Measurements from ENCODE around the gene OSBPL8. TPM values are rescaled to one million over a fixed set of nuclear protein-coding genes. Genes with fewer than 3 reads are reported as not detected.

The OSBPL8 gene
- total and polyA plus RNA-seq, 2 donors (not counting 1 experiment from before 2014, with no cell fraction given), result 11.1 to 112 TPM

GRCh38 chr12:76316468-76316867 is 243.1 kb downstream of the OSBPL8 start:
- intact Hi-C loops (cut with micrococcal nuclease), result no loop called here
- no peak for TF ChIP-seq CTCF (IDR thresholded peaks at IDR 0.05)
- TF ChIP-seq EZH2 (IDR thresholded peaks at IDR 0.05; ENCODE audit: borderline replicate concordance, insufficient read depth, low read depth, low read length, poor library complexity, severe bottlenecking), result no peak

GRCh38 chr12:76313299-76313698 is 246.3 kb downstream of the OSBPL8 start:
- Histone ChIP-seq H3K4me1 (ENCODE audit: control insufficient read depth in 2 of 2, insufficient read depth in 2 of 2, low read length in 2 of 2) (no peaks in the 10 kb centered on the region), H3K9me3 (ENCODE audit: control extremely low read depth in 1 of 3, control insufficient read depth in 2 of 3, insufficient read depth in 1 of 3, low read length in 2 of 3) (no peaks in the 10 kb centered on the region), H2AFZ (ENCODE audit: insufficient read depth, low read depth, low read length, poor library complexity, severe bottlenecking) (no peak overlapping the region), H4K20me1 (ENCODE audit: control insufficient read depth, insufficient read depth, low read length, poor library complexity, severe bottlenecking) (no peaks in the 10 kb centered on the region), H3K79me2 (ENCODE audit: control insufficient read depth, insufficient read depth, low read length) (no peaks in the 10 kb centered on the region), H3K4me3 (ENCODE audit: control extremely low read depth in 1 of 5, extremely low read depth in 1 of 5, insufficient read depth in 1 of 5, low read depth in 2 of 5, low read length in 4 of 5) (no peak overlapping the region), H3K36me3 (replicated peaks in 1 of 2; ENCODE audit: control extremely low read depth in 1 of 2, control insufficient read depth in 1 of 2, extremely low read depth in 1 of 2, insufficient read depth in 2 of 2, low read length in 1 of 2) (no peaks in the 10 kb centered on the region), H3K27me3 (replicated peaks in 1 of 4; ENCODE audit: control extremely low read depth in 1 of 4, control insufficient read depth in 3 of 4, insufficient read depth in 4 of 4, low read length in 3 of 4) (peaks cover 0 to 9% (median 4%) of the 10 kb centered on the region in 4 experiments), H3K9ac (ENCODE audit: low read length) (no peak overlapping the region), H3K4me2 (replicated peaks; ENCODE audit: low read depth, low read length, poor library complexity, severe bottlenecking) (no peak overlapping the region), H3K27ac (ENCODE audit: low read length in 2 of 2) (no peak overlapping the region)
- CTCF ChIA-PET, result no interaction called here
- Mint-ChIP-seq H3K4me1 (peaks cover 3% of the 10 kb centered on the region), H3K9me3 (ENCODE audit: insufficient read depth) (no peaks in the 10 kb centered on the region), H3K27ac (no peak overlapping the region), H3K4me3 (no peak overlapping the region), H3K27me3 (peaks cover 8% of the 10 kb centered on the region)
- POLR2A ChIA-PET, result no interaction called here
- intact Hi-C loops (cut with micrococcal nuclease), result no loop called here
- ATAC-seq (ENCODE audit: low read depth) (no peak), DNase-seq (no peak)
- TF ChIP-seq CTCF (IDR thresholded peaks at IDR 0.05) (no peak), EZH2 (IDR thresholded peaks at IDR 0.05; ENCODE audit: borderline replicate concordance, insufficient read depth, low read depth, low read length, poor library complexity, severe bottlenecking) (no peak)
- WGBS (ENCODE audit: insufficient coverage), result 90% methylated on average over 7 of the region's 9 CpGs

More at GRCh38 chr12:76316468-76316867, 243.1 kb downstream of the OSBPL8 start:
- no peak overlapping the region for H3K27ac Mint-ChIP-seq
- 96% methylated on average over 3 of the region's 7 CpGs for WGBS (ENCODE audit: insufficient coverage)
- no peak overlapping the region for H3K4me3 Mint-ChIP-seq
- Histone ChIP-seq H3K27ac (ENCODE audit: low read length in 2 of 2) (no peak overlapping the region), H3K36me3 (replicated peaks in 1 of 2; ENCODE audit: control extremely low read depth in 1 of 2, control insufficient read depth in 1 of 2, extremely low read depth in 1 of 2, insufficient read depth in 2 of 2, low read length in 1 of 2) (no peaks in the 10 kb centered on the region), H3K9me3 (ENCODE audit: control extremely low read depth in 1 of 3, control insufficient read depth in 2 of 3, insufficient read depth in 1 of 3, low read length in 2 of 3) (peaks cover 0 to 1% (median 0%) of the 10 kb centered on the region in 3 donors), H4K20me1 (ENCODE audit: control insufficient read depth, insufficient read depth, low read length, poor library complexity, severe bottlenecking) (no peaks in the 10 kb centered on the region), H3K79me2 (ENCODE audit: control insufficient read depth, insufficient read depth, low read length) (no peaks in the 10 kb centered on the region), H3K4me2 (replicated peaks; ENCODE audit: low read depth, low read length, poor library complexity, severe bottlenecking) (no peak overlapping the region), H3K27me3 (replicated peaks in 1 of 4; ENCODE audit: control extremely low read depth in 1 of 4, control insufficient read depth in 3 of 4, insufficient read depth in 4 of 4, low read length in 3 of 4) (peaks cover 0 to 6% (median 3%) of the 10 kb centered on the region in 4 experiments), H3K4me1 (ENCODE audit: control insufficient read depth in 2 of 2, insufficient read depth in 2 of 2, low read length in 2 of 2) (no peaks in the 10 kb centered on the region), H2AFZ (ENCODE audit: insufficient read depth, low read depth, low read length, poor library complexity, severe bottlenecking) (no peak overlapping the region), H3K4me3 (ENCODE audit: control extremely low read depth in 1 of 5, extremely low read depth in 1 of 5, insufficient read depth in 1 of 5, low read depth in 2 of 5, low read length in 4 of 5) (no peak overlapping the region), H3K9ac (ENCODE audit: low read length) (no peak overlapping the region)
- POLR2A ChIA-PET, result no interaction called here
- CTCF ChIA-PET, result no interaction called here
- H3K27me3 Mint-ChIP-seq, result peaks cover 11% of the 10 kb centered on the region
- peaks cover 3% of the 10 kb centered on the region for H3K4me1 Mint-ChIP-seq
- no peaks in the 10 kb centered on the region for H3K9me3 Mint-ChIP-seq (ENCODE audit: insufficient read depth)
- no peak for DNase-seq
- no peak for ATAC-seq (ENCODE audit: low read depth)

All from B cell (primary cell).